Colonic mucosa (tissue), 4 donors: Measurements from ENCODE around the gene FBP1. TPM values are rescaled to one million over a fixed set of nuclear protein-coding genes. Genes with fewer than 3 reads are reported as not detected.
A peak's percentile ranks its signal among the peaks of the same experiment; 100 is the strongest.

Experiments used
- DNase-seq: peaks from one replicate; pipeline ENCODE4 v3.0.0-alpha.2; 2020
- H3K27ac ChIP-seq: fragments of 200-600 bp; one replicate; pipeline ENCODE4 v1.8.0; 2021
- H3K27me3 ChIP-seq: fragments of 200-600 bp; one replicate; pipeline ENCODE4 v1.8.0; 2021
- H3K36me3 ChIP-seq: fragments of 200-600 bp; one replicate; pipeline ENCODE4 v1.8.0; 2021
- H3K4me1 ChIP-seq: fragments of 200-600 bp; one replicate; pipeline ENCODE4 v1.8.0; 2021; ENCODE audit warnings: mild to moderate bottlenecking
- H3K4me3 ChIP-seq: fragments of 200-600 bp; one replicate; pipeline ENCODE4 v1.8.0; 2021
- H3K9ac ChIP-seq, 2 donors: one replicate each; pipeline ENCODE4 v1.7.0; 2013; ENCODE audit warnings: control low read depth in 2 of 2, low read depth in 2 of 2, low read length in 2 of 2
- H3K9me3 ChIP-seq: fragments of 200-600 bp; one replicate; pipeline ENCODE4 v1.8.0; 2021
- CTCF ChIP-seq: fragments of 200-600 bp; IDR thresholded peaks from one replicate; pipeline ENCODE4 v1.8.0; 2022; ENCODE audit warnings: antibody characterized with exemption, mild to moderate bottlenecking
- intact Hi-C: fragments of 100-400 bp; cut with DNase I; formaldehyde crosslinking; loops from one replicate; pipeline ENCODE4 v1.14.1; 2022
- total RNA-seq, 2 donors: library from RNA; stranded (reverse); fragmentation: NEBNext Ultra II Directional in 1 of 2; extraction: Animal tissue kit (Norgen Biotek cat#: 25700) in 1 of 2; gene quantifications; one replicate each; pipeline ENCODE4 v1.2.1, GENCODE V29; 2021
- donor health status: healthy.
- donor health status: DM: no; HTN: no; CAD: no.
- donor health status: DM: no; HTN: no; CAD: no.

FBP1 gene
- total RNA-seq, 2 donors from 2014 or later: 43.8 to 51.4 TPM

DNA sequence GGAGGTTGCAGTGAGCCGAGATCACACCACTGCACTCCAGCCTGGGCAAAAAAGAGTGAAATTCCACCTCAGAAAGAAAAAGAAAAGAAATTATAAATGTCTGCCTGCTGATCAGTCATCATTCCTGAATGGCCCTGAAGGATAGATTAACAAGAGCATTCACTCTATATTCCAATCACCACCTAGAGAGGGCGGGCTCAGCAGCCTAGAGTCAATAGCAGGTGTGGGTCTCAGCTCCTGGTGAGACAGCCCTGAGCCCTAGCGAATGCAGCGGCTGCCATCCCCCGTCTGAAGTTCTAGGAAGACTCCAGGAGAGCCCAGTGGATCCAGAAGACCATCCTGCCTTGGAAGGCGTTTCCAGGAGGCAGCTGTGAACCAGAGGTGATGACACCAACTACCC lies 12.0 kb downstream of the FBP1 start:
- H3K9me3 ChIP-seq: no peaks in the 10 kb centered on the region
- intact Hi-C loops: no loop called here
- H3K4me3 ChIP-seq: no peak overlapping the region
- no peak for DNase-seq
- H3K4me1 ChIP-seq: peaks cover 3% of the 10 kb centered on the region
- no peak overlapping the region for H3K9ac ChIP-seq
- no peaks in the 10 kb centered on the region for H3K36me3 ChIP-seq
- no peak for TF ChIP-seq CTCF
- H3K27me3 ChIP-seq: no peaks in the 10 kb centered on the region
- H3K27ac ChIP-seq: no peak overlapping the region

DNA sequence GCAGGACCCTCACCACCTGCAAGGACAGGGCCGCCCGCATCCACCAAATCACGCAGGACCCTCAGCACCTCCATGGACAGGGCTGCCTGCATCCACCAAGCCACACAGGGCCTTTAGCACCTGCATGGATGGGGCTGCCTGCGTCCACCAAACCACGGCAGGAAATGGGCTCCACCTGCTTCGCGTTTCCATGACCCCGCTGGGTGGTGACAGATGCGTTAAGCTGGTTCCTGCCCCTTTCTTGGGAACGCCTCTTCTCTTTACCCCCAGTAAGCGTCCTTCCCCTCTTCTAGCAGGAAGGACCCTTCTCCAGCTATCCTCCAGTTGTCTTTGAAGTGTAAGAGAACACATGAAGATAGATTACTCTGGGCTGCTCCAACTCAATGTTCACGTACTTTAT lies 13.5 kb downstream of the FBP1 start:
- DNase-seq: no peak
- no peak overlapping the region for H3K9ac ChIP-seq
- peaks cover 3% of the 10 kb centered on the region for H3K4me1 ChIP-seq
- no peaks in the 10 kb centered on the region for H3K9me3 ChIP-seq
- no peak overlapping the region for H3K4me3 ChIP-seq
- TF ChIP-seq CTCF: no peak
- H3K36me3 ChIP-seq: no peaks in the 10 kb centered on the region
- H3K27ac ChIP-seq: no peak overlapping the region
- H3K27me3 ChIP-seq: no peaks in the 10 kb centered on the region
- intact Hi-C loops: no loop called here

DNA sequence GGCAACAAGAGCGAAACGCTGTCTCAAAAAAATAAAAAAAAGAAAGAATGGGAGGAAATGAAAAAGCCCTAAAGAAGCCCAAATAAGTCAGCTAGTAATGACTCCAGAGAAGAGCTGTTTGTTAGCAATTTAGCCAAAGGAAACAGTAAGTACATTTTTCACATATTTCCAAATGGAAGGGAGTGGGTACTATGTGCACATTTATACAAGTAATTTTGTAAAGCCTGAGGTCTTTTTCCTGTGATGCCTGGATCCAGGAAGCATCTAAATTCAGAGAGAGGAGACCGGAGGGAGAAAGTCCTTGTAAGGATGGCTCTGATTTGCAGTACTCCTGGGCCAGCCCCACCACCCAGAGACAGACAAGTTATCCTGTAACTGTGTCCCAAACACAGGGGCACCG lies 14.7 kb downstream of the FBP1 start:
- H3K9me3 ChIP-seq: no peaks in the 10 kb centered on the region
- no peak for TF ChIP-seq CTCF
- H3K36me3 ChIP-seq: no peaks in the 10 kb centered on the region
- no peak overlapping the region for H3K27ac ChIP-seq
- H3K9ac ChIP-seq: no peak overlapping the region
- intact Hi-C loops: loop anchor here (5.0 kb wide), 1 partner anchor 67 kb away; the partner anchor contains the start of gene PCAT7
- no peaks in the 10 kb centered on the region for H3K27me3 ChIP-seq
- H3K4me1 ChIP-seq: no peaks in the 10 kb centered on the region
- no peak overlapping the region for H3K4me3 ChIP-seq
- DNase-seq: no peak

DNA sequence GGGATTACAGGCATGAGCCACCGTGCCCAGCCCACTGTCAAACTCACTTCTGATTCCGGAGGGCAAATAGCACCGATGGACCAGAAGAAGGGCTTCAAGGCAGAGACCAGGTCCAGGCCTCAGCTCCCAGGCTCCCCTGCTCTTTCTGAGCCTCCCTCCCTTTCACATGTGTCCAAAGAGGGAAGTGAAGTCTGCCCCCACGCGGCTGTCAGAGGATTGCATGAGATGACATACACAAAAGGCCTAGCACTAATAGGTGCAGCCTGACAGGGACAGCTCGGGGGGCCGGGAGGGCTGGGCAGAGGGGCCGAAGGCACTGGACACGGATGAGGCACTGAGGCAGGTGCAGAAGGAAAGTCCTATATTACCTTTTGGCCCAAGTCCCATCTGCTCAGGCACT lies 16.1 kb downstream of the FBP1 start:
- Histone ChIP-seq H3K4me1 (no peaks in the 10 kb centered on the region), H3K36me3 (no peaks in the 10 kb centered on the region), H3K9ac (no peak overlapping the region), H3K4me3 (no peak overlapping the region), H3K27me3 (no peaks in the 10 kb centered on the region), H3K27ac (no peak overlapping the region), H3K9me3 (no peaks in the 10 kb centered on the region)
- peak; percentile 82 for DNase-seq
- TF ChIP-seq CTCF: peak; percentile 41
- intact Hi-C loops: loop anchor here (5.0 kb wide), 1 partner anchor 66 kb away; the partner anchor contains the start of gene PCAT7

GRCh38 chr9:94622087-94622800 lies 17.1 kb downstream of the FBP1 start:
- H3K9me3 ChIP-seq: no peaks in the 10 kb centered on the region
- no peak for TF ChIP-seq CTCF
- intact Hi-C loops: loop anchor here (5.0 kb wide), 1 partner anchor 65 kb away; the partner anchor contains the start of gene PCAT7
- H3K27ac ChIP-seq: no peak overlapping the region
- no peaks in the 10 kb centered on the region for H3K36me3 ChIP-seq
- H3K9ac ChIP-seq: no peak overlapping the region
- H3K27me3 ChIP-seq: no peaks in the 10 kb centered on the region
- no peaks in the 10 kb centered on the region for H3K4me1 ChIP-seq
- H3K4me3 ChIP-seq: no peak overlapping the region
- no peak for DNase-seq
